Measurements from ENCODE around the gene FNDC3A.

The FNDC3A gene

DNA sequence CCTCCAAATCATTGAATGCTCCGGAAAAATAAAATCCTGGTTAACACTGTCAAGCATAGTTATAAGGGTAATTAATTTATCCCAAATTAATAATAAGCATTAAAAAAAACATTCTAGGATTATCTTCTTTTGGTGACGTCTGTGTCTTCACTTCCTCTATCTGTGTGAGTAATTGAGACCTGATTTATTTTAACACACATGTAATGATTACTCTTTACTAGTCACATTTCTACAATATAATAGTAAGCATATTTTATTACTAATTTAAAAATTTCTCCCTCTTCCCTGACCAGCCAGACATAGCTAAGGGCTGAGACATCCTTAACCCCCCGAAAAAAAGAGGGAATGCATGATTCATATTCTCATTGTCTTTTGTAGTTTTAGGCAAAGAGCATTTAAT is 2.3 kb downstream of the FNDC3A start:
- DNase-seq (ENCODE audit: extremely low read depth, insufficient read length): no peak
- Histone ChIP-seq H3K27me3 (replicated peaks; ENCODE audit: control insufficient read depth, insufficient read depth, low read length) (no peaks in the 10 kb centered on the region), H3K4me3 (replicated peaks; ENCODE audit: low read depth, low read length) (peak overlapping the region; percentile 95), H3K36me3 (ENCODE audit: control insufficient read depth, insufficient read depth, low read length) (no peaks in the 10 kb centered on the region)
- TF ChIP-seq, protein P1, sequence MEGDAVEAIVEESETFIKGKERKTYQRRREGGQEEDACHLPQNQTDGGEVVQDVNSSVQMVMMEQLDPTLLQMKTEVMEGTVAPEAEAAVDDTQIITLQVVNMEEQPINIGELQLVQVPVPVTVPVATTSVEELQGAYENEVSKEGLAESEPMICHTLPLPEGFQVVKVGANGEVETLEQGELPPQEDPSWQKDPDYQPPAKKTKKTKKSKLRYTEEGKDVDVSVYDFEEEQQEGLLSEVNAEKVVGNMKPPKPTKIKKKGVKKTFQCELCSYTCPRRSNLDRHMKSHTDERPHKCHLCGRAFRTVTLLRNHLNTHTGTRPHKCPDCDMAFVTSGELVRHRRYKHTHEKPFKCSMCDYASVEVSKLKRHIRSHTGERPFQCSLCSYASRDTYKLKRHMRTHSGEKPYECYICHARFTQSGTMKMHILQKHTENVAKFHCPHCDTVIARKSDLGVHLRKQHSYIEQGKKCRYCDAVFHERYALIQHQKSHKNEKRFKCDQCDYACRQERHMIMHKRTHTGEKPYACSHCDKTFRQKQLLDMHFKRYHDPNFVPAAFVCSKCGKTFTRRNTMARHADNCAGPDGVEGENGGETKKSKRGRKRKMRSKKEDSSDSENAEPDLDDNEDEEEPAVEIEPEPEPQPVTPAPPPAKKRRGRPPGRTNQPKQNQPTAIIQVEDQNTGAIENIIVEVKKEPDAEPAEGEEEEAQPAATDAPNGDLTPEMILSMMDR (IDR thresholded peaks at IDR 0.05; ENCODE audit: insufficient read depth, low read length, poor library complexity, severe bottlenecking): no peak

DNA sequence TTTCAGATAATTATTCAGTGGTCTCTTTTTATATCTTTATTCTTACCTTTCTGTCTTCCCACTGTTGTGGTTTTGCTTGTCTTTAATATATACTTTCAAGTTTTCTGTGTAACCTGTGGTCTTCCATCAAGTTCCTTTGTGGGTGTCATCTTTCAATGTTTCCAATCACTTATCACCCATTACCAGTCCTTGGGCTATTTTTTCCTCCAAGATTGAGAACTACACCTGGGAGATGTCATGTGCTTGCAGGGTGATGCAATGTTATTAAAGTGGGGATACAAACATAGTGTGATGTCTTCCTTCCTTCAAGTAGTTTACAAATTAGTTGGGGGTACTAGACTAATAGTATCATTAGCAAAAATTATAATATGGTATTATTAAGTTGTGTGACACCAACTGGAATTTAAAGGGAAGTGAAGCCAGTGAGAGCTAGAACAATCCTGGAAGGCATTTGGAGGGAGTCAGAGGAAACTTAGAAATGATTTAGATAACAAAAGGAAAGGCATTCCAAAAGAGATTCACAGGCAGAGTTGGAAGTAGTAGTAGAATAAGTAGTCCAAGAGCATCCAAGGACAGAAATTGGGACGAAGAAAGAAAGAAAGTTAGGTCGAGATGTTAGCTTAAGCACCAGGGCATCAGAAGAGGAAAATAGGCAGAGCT is 3.4 kb downstream of the FNDC3A start:
- Histone ChIP-seq H3K27me3 (replicated peaks; ENCODE audit: control insufficient read depth, insufficient read depth, low read length) (no peaks in the 10 kb centered on the region), H3K4me3 (replicated peaks; ENCODE audit: low read depth, low read length) (peak overlapping the region; percentile 95), H3K36me3 (ENCODE audit: control insufficient read depth, insufficient read depth, low read length) (no peaks in the 10 kb centered on the region)
- TF ChIP-seq, protein P1 (IDR thresholded peaks at IDR 0.05; ENCODE audit: insufficient read depth, low read length, poor library complexity, severe bottlenecking): no peak
- DNase-seq (ENCODE audit: extremely low read depth, insufficient read length): no peak

DNA sequence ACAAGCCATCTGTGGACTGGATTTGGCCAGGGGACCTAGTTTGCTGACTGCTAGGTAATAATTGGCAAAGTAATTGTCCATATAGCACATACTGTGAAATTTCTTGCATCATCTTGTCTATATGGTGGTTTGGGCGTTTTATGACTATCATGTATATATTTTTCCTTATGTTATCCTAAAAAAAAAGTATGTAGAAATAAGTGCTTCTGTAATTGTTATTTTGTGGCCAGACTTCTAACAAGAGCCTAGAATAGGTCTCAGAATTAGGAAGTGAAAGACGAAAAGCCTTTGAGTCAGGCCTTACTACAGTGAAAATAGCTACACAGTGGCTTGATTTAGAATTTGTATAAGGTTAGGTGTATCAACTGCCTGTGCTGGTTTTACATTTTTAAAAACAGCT is 4.2 kb downstream of the FNDC3A start:
- Histone ChIP-seq H3K36me3 (ENCODE audit: control insufficient read depth, insufficient read depth, low read length) (no peaks in the 10 kb centered on the region), H3K27me3 (replicated peaks; ENCODE audit: control insufficient read depth, insufficient read depth, low read length) (no peaks in the 10 kb centered on the region), H3K4me3 (replicated peaks; ENCODE audit: low read depth, low read length) (peak overlapping the region; percentile 95)
- DNase-seq (ENCODE audit: extremely low read depth, insufficient read length): peak; percentile 58
- TF ChIP-seq, protein P1 (IDR thresholded peaks at IDR 0.05; ENCODE audit: insufficient read depth, low read length, poor library complexity, severe bottlenecking): no peak

DNA sequence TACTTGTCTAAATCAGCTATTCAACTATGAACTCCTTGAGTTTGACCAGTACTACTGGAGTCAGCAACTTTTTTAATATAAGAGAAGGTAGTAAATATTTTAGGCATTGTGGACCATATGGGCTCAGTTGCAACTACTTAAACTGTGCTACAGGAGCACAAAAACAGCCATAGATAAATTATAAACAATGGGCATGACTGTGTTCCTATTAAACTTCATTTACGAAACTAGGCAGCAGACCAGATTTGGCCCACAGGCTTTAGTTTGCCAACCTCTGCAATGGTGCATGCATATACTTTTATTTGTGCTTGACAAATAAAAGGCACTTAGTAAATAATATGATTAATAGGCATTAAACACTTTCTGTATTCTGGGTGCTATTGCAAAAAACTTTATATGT is 7.6 kb downstream of the FNDC3A start:
- no peak for DNase-seq (ENCODE audit: extremely low read depth, insufficient read length)
- no peak overlapping the region for H3K4me3 ChIP-seq (replicated peaks; ENCODE audit: low read depth, low read length)
- H3K27me3 ChIP-seq (replicated peaks; ENCODE audit: control insufficient read depth, insufficient read depth, low read length): no peaks in the 10 kb centered on the region
- TF ChIP-seq, protein P1 (IDR thresholded peaks at IDR 0.05; ENCODE audit: insufficient read depth, low read length, poor library complexity, severe bottlenecking): no peak
- H3K36me3 ChIP-seq (ENCODE audit: control insufficient read depth, insufficient read depth, low read length): no peaks in the 10 kb centered on the region

DNA sequence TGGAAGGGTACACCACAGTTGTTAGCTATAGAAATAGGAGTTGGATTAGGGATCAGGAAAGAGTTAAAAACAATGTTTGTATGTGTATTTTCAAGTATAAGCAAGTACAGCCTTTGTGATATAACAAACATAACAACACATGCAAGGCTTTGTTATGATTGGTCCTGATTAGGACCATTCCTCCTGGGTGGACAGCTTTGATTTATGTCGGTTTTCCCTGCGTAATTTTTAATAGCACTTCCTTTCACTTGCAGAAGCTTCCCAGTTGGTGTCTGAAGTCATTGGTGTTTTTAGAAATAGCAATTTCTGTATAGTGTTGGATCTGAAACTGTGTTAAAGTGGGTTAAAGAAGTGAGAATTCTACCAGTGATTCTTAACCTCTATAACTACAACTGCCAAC is 10.0 kb downstream of the FNDC3A start:
- TF ChIP-seq, protein P1 (IDR thresholded peaks at IDR 0.05; ENCODE audit: insufficient read depth, low read length, poor library complexity, severe bottlenecking): no peak
- H3K36me3 ChIP-seq (ENCODE audit: control insufficient read depth, insufficient read depth, low read length): no peaks in the 10 kb centered on the region
- no peak overlapping the region for H3K4me3 ChIP-seq (replicated peaks; ENCODE audit: low read depth, low read length)
- H3K27me3 ChIP-seq (replicated peaks; ENCODE audit: control insufficient read depth, insufficient read depth, low read length): no peaks in the 10 kb centered on the region
- no peak for DNase-seq (ENCODE audit: extremely low read depth, insufficient read length)

DNA sequence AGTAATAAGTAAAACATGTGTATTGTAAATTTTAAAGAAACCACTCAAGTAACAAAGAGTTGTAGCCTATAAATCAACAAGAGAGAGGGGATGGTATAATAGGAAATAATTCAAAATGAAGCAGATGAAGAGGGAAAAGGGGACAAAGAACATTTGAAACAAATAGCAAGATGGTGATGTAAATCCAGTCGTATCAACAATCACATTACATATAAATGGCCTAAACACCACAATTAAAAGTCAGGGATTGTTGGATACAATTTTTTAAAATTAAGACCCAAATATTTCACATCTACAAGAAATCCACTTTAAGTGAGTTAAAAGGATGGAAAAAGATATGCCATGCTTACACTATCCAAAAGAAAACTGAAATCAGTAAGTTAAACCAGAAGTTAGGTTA is 15.2 kb downstream of the FNDC3A start:
- Histone ChIP-seq H3K4me3 (replicated peaks; ENCODE audit: low read depth, low read length) (no peak overlapping the region), H3K36me3 (ENCODE audit: control insufficient read depth, insufficient read depth, low read length) (no peaks in the 10 kb centered on the region)
- TF ChIP-seq, protein P1 (IDR thresholded peaks at IDR 0.05; ENCODE audit: insufficient read depth, low read length, poor library complexity, severe bottlenecking): no peak

More for the DNA sequence above, 15.2 kb downstream of the FNDC3A start:
- no peaks in the 10 kb centered on the region for H3K27me3 ChIP-seq (replicated peaks; ENCODE audit: control insufficient read depth, insufficient read depth, low read length)
- DNase-seq (ENCODE audit: extremely low read depth, insufficient read length): no peak

Measured in GM06990 (cell line).